GM19035 (cell line): ENCODE measurements around the gene COG7.
A peak's percentile ranks its signal among the peaks of the same experiment; 100 is the strongest.
"Not testable (repeated sequence)": the region's sequence is repeated elsewhere in the genome, so short reads cannot be mapped to it uniquely, and the experiment has no call there.

Source experiments
- ATAC-seq: cut with Tn5 transposase; IDR thresholded peaks from one replicate; pipeline ENCODE4 v1.9.1; 2021; ENCODE audit not compliant: unreplicated experiment

Gene COG7

GRCh38 chr16:23452572-23453337 is at the start of gene COG7:
Gene COG7 (minus strand): TSS chr16:23453189. CDS start chr16:23452994, 195 bp downstream.
- ATAC-seq = peak; percentile 81

- no peak for ATAC-seq
Observed at GRCh38 chr16:23502466-23502865, 49.5 kb upstream of the COG7 start.

GRCh38 chr16:23501291-23501690 is 48.3 kb upstream of the COG7 start:
- ATAC-seq = no peak

- no peak for ATAC-seq
Observed at GRCh38 chr16:23500862-23501225, 47.9 kb upstream of the COG7 start.

GRCh38 chr16:23500212-23500861 is 47.3 kb upstream of the COG7 start:
- ATAC-seq = no peak

GRCh38 chr16:23499801-23500200 is 46.8 kb upstream of the COG7 start:
- no peak for ATAC-seq

GRCh38 chr16:23498863-23499262 is 45.9 kb upstream of the COG7 start:
- ATAC-seq = no peak

GRCh38 chr16:23497543-23497868 is 44.5 kb upstream of the COG7 start:
- ATAC-seq = no peak

GRCh38 chr16:23496821-23497542 is 44.0 kb upstream of the COG7 start:
- no peak for ATAC-seq

- no peak for ATAC-seq
Observed at GRCh38 chr16:23495671-23496070, 42.7 kb upstream of the COG7 start.

- ATAC-seq = no peak
Observed at GRCh38 chr16:23494188-23494587, 41.2 kb upstream of the COG7 start.

- no peak for ATAC-seq
Observed at GRCh38 chr16:23491490-23492391, 38.8 kb upstream of the COG7 start.

- ATAC-seq = no peak
Observed at GRCh38 chr16:23486480-23486879, 33.5 kb upstream of the COG7 start.

- no peak for ATAC-seq
Observed at GRCh38 chr16:23485841-23486240, 32.9 kb upstream of the COG7 start.

GRCh38 chr16:23485257-23485614 is 32.2 kb upstream of the COG7 start:
- ATAC-seq = no peak

- ATAC-seq = no peak
Observed at GRCh38 chr16:23484510-23485256, 31.7 kb upstream of the COG7 start.

- not testable (repeated sequence) for ATAC-seq
Observed at GRCh38 chr16:23483492-23483891, 30.5 kb upstream of the COG7 start.

- no peak for ATAC-seq
Observed at GRCh38 chr16:23482778-23483177, 29.8 kb upstream of the COG7 start.

GRCh38 chr16:23480257-23480656 is 27.3 kb upstream of the COG7 start:
- no peak for ATAC-seq

GRCh38 chr16:23479138-23479537 is 26.1 kb upstream of the COG7 start:
- ATAC-seq = no peak
